Measurements from ENCODE around the gene SLC38A2.

SLC38A2 gene

GRCh38 chr12:46374711-46375110 is 2.1 kb upstream of the SLC38A2 start:
- DNase-seq (ENCODE audit: low read depth), result no peak

GRCh38 chr12:46374310-46374709 is 1.7 kb upstream of the SLC38A2 start:
- DNase-seq (ENCODE audit: low read depth), result no peak

- DNase-seq (ENCODE audit: low read depth), result no peak
Observed at GRCh38 chr12:46373301-46374296, 1.0 kb upstream of the SLC38A2 start.

- DNase-seq (ENCODE audit: low read depth), result no peak
Observed at GRCh38 chr12:46371718-46372543, 642 bp downstream of the SLC38A2 start.

- no peak for DNase-seq (ENCODE audit: low read depth)
Observed at GRCh38 chr12:46370792-46371717, 1.5 kb downstream of the SLC38A2 start.

GRCh38 chr12:46370380-46370734 is 2.2 kb downstream of the SLC38A2 start:
- no peak for DNase-seq (ENCODE audit: low read depth)

- no peak for DNase-seq (ENCODE audit: low read depth)
Observed at GRCh38 chr12:46369474-46370379, 2.8 kb downstream of the SLC38A2 start.

GRCh38 chr12:46369095-46369473 is 3.5 kb downstream of the SLC38A2 start:
- no peak for DNase-seq (ENCODE audit: low read depth)

GRCh38 chr12:46368684-46369083 is 3.9 kb downstream of the SLC38A2 start:
- DNase-seq (ENCODE audit: low read depth), result no peak

DNA sequence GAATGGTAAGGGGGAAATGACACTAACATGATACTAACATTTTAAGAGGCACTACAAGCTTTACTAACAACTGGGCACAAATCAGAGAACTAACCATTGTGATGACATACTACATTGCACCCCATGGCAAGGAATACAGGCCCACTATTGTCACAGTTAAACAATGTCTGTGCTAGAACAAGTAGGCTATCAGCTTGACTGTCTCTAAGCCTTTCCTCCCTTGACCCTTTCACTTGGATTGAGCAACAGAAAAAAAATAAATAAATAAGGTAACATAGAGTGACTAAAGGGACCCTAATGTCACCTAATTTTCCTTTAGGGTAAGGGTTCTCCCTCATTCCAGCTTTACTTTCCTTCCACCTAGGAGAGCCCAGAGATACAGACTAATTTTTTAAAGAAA is 4.4 kb downstream of the SLC38A2 start:
- DNase-seq (ENCODE audit: low read depth), result no peak

DNA sequence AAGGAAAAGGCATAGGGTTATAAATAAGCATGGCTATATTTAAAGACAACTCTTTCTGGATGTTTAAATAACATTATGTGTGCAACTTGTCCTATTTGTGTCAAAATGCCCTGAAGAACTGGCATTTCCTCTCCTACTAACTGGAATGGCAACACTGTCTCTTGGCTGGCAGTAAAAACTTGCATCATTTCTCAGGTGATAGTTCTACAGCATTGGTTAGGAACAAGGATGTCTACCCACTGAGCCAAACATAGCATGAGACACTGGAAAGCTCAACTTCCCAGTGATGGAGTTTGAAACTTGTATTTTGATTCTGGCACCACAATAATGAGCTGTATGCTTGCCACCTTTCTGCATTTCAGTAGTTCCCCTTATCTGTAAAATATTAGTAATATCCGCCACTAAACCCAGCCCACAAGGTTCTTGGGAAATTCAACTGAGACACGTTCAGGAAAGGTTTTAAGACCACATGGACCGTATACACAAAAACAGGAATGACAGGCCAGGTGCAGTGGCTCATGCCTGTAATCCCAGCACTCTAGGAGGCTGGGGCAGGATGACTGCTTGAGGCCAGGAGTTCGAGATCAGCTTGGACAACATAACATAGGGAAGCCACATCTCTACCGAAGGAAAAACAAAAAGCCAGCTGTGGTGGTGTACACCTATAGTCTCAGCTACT is 5.1 kb downstream of the SLC38A2 start:
- DNase-seq (ENCODE audit: low read depth), result no peak

DNA sequence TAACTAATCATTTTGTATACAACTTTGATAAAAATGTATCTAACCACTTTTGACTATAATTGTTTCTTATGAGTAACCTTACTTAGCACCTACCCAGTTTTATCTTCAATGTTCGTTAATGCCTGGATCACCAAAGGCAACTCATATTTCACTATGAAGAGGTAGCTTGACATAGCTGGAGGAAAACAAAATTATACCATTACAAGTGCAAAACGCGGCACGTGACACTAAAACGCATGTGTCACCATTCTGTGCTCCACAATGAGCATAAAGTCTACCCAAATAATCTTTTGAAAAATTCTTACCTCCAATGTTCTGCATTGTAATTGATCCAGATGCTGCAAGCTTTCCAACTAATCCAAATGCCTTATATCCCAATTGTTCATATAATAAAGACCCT is 5.8 kb downstream of the SLC38A2 start:
- no peak for DNase-seq (ENCODE audit: low read depth)

- DNase-seq (ENCODE audit: low read depth), result no peak
Observed at GRCh38 chr12:46365951-46366379, 6.6 kb downstream of the SLC38A2 start.

DNA sequence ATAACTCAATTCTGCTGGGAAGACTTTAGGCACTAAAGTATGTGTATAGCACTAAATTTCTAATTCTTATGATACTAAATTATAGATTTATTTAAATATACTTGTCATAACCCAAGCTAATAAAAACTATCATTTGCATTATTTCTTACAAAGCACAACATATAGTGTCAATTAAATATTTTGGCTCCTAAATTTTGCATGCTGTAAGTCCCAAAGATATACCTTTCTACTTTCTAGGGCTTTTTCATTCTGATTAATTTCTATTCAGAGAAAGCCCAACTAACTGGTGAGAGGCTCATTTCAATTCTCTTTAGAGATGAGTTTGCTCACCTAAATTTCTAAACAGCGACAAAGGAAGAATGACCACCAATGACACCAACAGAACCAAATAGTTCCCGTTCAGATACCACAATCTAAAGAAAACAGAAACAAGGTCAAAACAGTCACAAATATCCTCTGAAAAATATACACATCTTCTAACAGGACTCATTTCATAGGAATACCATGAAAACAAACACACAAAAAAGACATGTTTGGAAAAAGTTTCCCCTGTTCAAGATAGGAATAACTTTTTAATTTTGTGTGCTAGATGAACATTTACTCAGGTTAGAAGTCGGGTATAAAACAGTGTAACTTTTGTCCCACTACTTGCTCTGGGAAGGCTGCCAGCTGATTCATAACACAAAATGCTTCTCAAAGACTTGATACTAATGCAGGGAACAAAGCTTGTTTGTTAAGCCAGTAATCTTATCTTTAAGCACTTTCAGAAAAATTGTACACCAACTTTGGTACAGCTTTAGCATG is 7.6 kb downstream of the SLC38A2 start:
- DNase-seq (ENCODE audit: low read depth), result peak; percentile 56

- no peak for DNase-seq (ENCODE audit: low read depth)
Observed at GRCh38 chr12:46364300-46364696, 8.3 kb downstream of the SLC38A2 start.

GRCh38 chr12:46363582-46364299 is 8.8 kb downstream of the SLC38A2 start:
- DNase-seq (ENCODE audit: low read depth), result no peak

GRCh38 chr12:46362895-46363581 is 9.5 kb downstream of the SLC38A2 start:
- DNase-seq (ENCODE audit: low read depth), result no peak

- no peak for DNase-seq (ENCODE audit: low read depth)
Observed at GRCh38 chr12:46361667-46362034, 10.9 kb downstream of the SLC38A2 start.

Measured in fibroblast of the conjunctiva (primary cell).